ENCODE results near the gene HUNK.

- no peak for TF ChIP-seq CTCF (conservative IDR thresholded peaks at IDR 0.05)
- no peak for TF ChIP-seq EZH2 (IDR thresholded peaks at IDR 0.05; ENCODE audit: low read depth)
Observed at GRCh38 chr21:31941694-31942093, 68.9 kb downstream of the HUNK start.

Measured in PC-9 (cell line).